ENCODE measurements around the gene STXBP5L. TPM values are rescaled to one million over a fixed set of nuclear protein-coding genes. Genes with fewer than 3 reads are reported as not detected.

STXBP5L gene
- polyA plus RNA-seq, 1 of the 3 experiments (the other 2 are of a cell fraction), result 0.03 TPM

- Histone ChIP-seq H3K4me1 (ENCODE audit: control insufficient read depth in 1 of 2, insufficient read depth in 2 of 2, low read depth in 1 of 2, low read length in 1 of 2) (no peaks in the 10 kb centered on the region), H3K4me3 (ENCODE audit: low read depth in 2 of 2, low read length in 1 of 2) (no peak overlapping the region), H3K79me2 (ENCODE audit: insufficient read depth) (no peaks in the 10 kb centered on the region), H3K27ac (ENCODE audit: low read depth in 2 of 2, low read length in 1 of 2) (no peak overlapping the region), H3K9me3 (no peaks in the 10 kb centered on the region), H4K20me1 (ENCODE audit: insufficient read depth) (no peaks in the 10 kb centered on the region), H3K9me2 (no peaks in the 10 kb centered on the region; the same call in 1 of the 2 replicates), H3K4me2 (no peak overlapping the region), H3K36me3 (replicated peaks in 1 of 2; ENCODE audit: control insufficient read depth in 1 of 2, insufficient read depth in 2 of 2, low read length in 1 of 2) (no peaks in the 10 kb centered on the region), H2AFZ (ENCODE audit: low read depth) (no peak overlapping the region), H3K27me3 (ENCODE audit: insufficient read depth) (no peaks in the 10 kb centered on the region), H3F3A (replicated peaks; ENCODE audit: insufficient read depth) (no peaks in the 10 kb centered on the region), H3K9ac (no peak overlapping the region)
- no peak for DNase-seq
- no peak for TF ChIP-seq IRF3 (IDR thresholded peaks at IDR 0.05; ENCODE audit: low read depth, low read length)
- TF ChIP-seq ELF1 (IDR thresholded peaks at IDR 0.05), result no peak
- no peak for TF ChIP-seq GATA2 (CRISPR knock-in tag; IDR thresholded peaks at IDR 0.05)
- TF ChIP-seq TEAD4 (IDR thresholded peaks at IDR 0.05; ENCODE audit: borderline replicate concordance, insufficient read depth), result no peak
- no peak for TF ChIP-seq USF2 (IDR thresholded peaks at IDR 0.05; ENCODE audit: borderline replicate concordance, low read depth, low read length)
- no peak for TF ChIP-seq RCOR1 (IDR thresholded peaks at IDR 0.05; ENCODE audit: low read length)
- TF ChIP-seq RXRA (IDR thresholded peaks at IDR 0.05; ENCODE audit: borderline replicate concordance, low read depth), result no peak
- TF ChIP-seq POLR2AphosphoS5 (IDR thresholded peaks at IDR 0.05; ENCODE audit: low read depth, low read length), result no peak
- TF ChIP-seq FOXJ3 (CRISPR knock-in tag; IDR thresholded peaks at IDR 0.05), result no peak
- no peak for TF ChIP-seq MAX (IDR thresholded peaks at IDR 0.05; ENCODE audit: low read depth)
- TF ChIP-seq EP300 (IDR thresholded peaks at IDR 0.05; ENCODE audit: borderline replicate concordance in 1 of 2, low read depth in 1 of 2, low read length in 1 of 2), result no peak
- TF ChIP-seq USF1 (IDR thresholded peaks at IDR 0.05; ENCODE audit: borderline replicate concordance, low read depth), result no peak
- no peak for TF ChIP-seq GABPA (IDR thresholded peaks at IDR 0.05; ENCODE audit: low read depth)
- ChIA-PET CTCF (no interaction called here), POLR2A (no interaction called here)
Observed at GRCh38 chr3:121202573-121202972, 294.6 kb downstream of the STXBP5L start.

GRCh38 chr3:121223116-121223515 lies 315.1 kb downstream of the STXBP5L start:
- DNase-seq, result no peak
- H3K27me3 ChIP-seq (ENCODE audit: insufficient read depth), result no peaks in the 10 kb centered on the region
- no peaks in the 10 kb centered on the region for H3F3A ChIP-seq (replicated peaks; ENCODE audit: insufficient read depth)
- no peak overlapping the region for H3K4me2 ChIP-seq
- no peaks in the 10 kb centered on the region for H3K36me3 ChIP-seq (replicated peaks in 1 of 2; ENCODE audit: control insufficient read depth in 1 of 2, insufficient read depth in 2 of 2, low read length in 1 of 2)
- H4K20me1 ChIP-seq (ENCODE audit: insufficient read depth), result no peaks in the 10 kb centered on the region
- no peak overlapping the region for H3K4me3 ChIP-seq (ENCODE audit: low read depth in 2 of 2, low read length in 1 of 2)
- H3K79me2 ChIP-seq (ENCODE audit: insufficient read depth), result no peaks in the 10 kb centered on the region
- H3K9ac ChIP-seq, result no peak overlapping the region
- no peak overlapping the region for H3K27ac ChIP-seq (ENCODE audit: low read depth in 2 of 2, low read length in 1 of 2)
- no peaks in the 10 kb centered on the region for H3K4me1 ChIP-seq (ENCODE audit: control insufficient read depth in 1 of 2, insufficient read depth in 2 of 2, low read depth in 1 of 2, low read length in 1 of 2)
- WGBS (ENCODE audit: low lambda C conversion rate), result 27% methylated on average over 2 of the region's 2 CpGs
- no peaks in the 10 kb centered on the region for H3K9me3 ChIP-seq
- H3K9me2 ChIP-seq, result no peaks in the 10 kb centered on the region
- ChIA-PET POLR2A (no interaction called here), CTCF (no interaction called here)
- H2AFZ ChIP-seq (ENCODE audit: low read depth), result no peak overlapping the region
- no peak for TF ChIP-seq GATA2 (CRISPR knock-in tag; IDR thresholded peaks at IDR 0.05)
- no peak for TF ChIP-seq JUND (IDR thresholded peaks at IDR 0.05)
- no peak for TF ChIP-seq TEAD4 (IDR thresholded peaks at IDR 0.05; ENCODE audit: borderline replicate concordance, insufficient read depth)
- no peak for TF ChIP-seq YY1 (IDR thresholded peaks at IDR 0.05; ENCODE audit: low read depth)
- no peak for TF ChIP-seq FOXM1 (IDR thresholded peaks at IDR 0.05; ENCODE audit: low read depth)
- TF ChIP-seq TAF1 (IDR thresholded peaks at IDR 0.05; ENCODE audit: borderline replicate concordance, low read depth, low read length), result no peak
- TF ChIP-seq MAX (IDR thresholded peaks at IDR 0.05; ENCODE audit: low read depth), result no peak
- TF ChIP-seq EP300 (IDR thresholded peaks at IDR 0.05; ENCODE audit: borderline replicate concordance in 1 of 2, low read depth in 1 of 2, low read length in 1 of 2), result no peak
- no peak for TF ChIP-seq RAD21 (IDR thresholded peaks at IDR 0.05; ENCODE audit: low read length)
- TF ChIP-seq CTCF (IDR thresholded peaks at IDR 0.05), result no peak
- TF ChIP-seq REST (IDR thresholded peaks at IDR 0.05; ENCODE audit: low read depth, low read length), result no peak
